ENCODE measurements around the gene ZNF486.
"Not testable (repeated sequence)": the region's sequence is repeated elsewhere in the genome, so short reads cannot be mapped to it uniquely, and the experiment has no call there.

Gene ZNF486

DNA sequence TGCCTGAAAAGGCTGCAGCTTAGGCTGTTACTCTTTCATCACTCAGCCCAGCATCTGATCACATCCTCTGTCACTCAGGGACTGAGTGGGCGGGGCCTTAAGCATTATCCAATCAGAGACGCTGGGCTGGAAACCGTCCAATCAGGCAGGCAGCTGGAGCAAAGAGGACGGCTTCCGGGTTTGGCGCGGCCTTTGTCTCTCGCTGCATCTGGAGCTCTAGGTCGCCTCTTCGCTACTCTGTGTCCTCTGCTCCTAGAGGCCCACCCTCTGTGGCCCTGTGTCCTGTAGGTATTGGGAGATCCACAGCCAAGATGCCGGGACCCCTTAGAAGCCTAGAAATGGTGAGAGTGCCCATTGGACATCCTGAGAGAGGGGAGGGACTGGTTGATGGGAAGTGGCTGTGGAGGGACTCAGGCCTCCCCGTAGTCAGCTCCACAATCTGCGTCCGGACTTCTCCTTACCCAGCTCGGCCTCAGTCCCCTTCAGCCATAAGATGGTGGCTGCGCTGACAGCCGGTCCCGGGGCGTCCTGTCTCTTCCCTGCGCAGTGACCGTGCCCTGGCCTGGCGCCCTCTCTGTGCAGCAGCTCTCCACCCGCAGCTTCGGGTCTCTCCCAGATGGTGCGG lies at the start of gene ZNF486:
Gene ZNF486, plus strand, starts transcription at position 195 of the 625 bp plus-strand sequence. Its CDS starts 117 bp downstream, at position 312.
- DNase-seq (ENCODE audit: low spot score), result no peak

DNA sequence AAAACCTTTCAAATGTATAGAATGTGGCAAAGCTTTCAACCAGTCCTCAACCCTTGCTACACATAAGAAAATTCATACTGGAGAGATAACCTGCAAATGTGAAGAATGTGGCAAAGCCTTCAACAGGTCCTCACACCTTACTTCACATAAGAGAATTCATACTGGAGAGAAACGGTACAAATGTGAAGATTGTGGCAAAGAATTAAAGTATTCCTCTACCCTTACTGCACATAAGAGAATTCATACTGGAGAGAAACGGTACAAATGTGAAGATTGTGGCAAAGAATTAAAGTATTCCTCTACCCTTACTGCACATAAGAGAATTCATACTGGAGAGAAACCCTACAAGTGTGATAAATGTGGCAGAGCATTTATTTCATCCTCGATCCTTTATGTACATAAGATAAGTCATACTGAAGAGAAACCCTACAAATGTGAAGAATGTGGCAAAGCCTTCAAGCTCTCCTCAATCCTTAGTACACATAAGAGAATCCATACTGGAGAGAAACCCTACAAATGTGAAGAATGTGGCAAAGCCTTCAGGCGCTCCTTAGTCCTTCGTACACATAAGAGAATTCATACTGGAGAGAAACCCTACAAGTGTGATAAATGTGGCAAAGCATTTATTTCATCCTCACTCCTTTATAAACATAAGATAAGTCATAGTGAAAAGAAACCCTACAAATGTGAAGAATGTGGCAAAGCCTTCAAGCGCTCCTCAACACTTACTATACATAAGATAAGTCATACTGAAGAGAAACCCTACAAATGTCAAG lies 48.8 kb upstream of the ZNF486 start:
- DNase-seq (ENCODE audit: low spot score), result not testable (repeated sequence)

DNA sequence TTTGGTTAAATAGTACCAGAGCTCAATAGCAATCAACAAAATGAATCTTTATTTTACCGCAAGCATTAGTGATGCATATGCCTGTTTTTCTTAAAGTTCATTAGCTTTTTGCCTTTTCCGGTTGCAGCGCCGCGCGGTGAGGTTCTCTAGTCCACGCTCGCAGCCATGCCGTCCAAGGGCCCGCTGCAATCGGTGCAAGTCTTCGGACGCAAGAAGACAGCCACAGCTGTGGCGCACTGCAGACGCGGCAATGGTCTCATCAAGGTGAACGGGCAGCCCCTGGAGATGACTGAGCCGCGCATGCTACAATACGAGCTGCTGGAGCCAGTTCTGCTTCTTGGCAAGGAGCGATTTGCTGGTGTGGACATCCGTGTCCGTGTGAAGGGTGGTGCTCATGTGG lies 42.1 kb upstream of the ZNF486 start:
- DNase-seq (ENCODE audit: low spot score), result no peak

DNA sequence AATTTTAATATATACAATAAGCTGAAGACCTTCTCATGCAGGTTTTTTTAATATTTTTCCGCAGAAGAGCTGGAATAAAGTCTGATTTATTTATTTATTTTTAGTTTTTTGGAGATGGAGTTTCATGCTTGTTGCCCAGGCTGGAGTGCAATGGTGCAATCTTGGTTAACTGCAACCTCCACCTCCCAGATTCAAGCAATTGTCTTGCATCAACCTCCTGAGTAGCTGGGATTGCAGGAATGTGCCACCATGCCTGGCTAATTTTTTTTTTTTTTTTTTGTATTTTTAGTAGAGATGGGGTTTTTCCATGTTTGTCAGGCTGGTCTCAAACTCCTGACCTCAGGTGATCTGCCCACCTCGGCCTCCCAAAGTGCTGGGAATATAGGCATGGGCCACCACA lies 34.1 kb upstream of the ZNF486 start:
- not testable (repeated sequence) for DNase-seq (ENCODE audit: low spot score)

DNA sequence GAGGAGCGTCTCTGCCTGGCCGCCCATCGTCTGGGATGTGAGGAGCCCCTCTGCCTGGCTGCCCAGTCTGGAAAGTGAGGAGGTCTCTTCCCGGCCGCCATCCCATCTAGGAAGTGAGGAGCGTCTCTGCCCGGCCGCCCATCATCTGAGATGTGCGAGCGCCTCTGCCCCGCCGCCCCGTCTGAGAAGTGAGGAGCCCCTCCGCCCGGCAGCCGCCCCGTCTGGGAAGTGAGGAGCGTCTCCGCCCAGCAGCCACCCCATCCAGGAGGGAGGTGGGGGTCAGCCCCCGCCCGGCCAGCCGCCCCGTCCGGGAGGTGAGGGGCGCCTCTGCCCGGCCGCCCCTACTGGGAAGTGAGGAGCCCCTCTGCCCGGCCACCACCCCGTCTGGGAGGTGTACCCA lies 29.3 kb upstream of the ZNF486 start:
- not testable (repeated sequence) for DNase-seq (ENCODE audit: low spot score)

DNA sequence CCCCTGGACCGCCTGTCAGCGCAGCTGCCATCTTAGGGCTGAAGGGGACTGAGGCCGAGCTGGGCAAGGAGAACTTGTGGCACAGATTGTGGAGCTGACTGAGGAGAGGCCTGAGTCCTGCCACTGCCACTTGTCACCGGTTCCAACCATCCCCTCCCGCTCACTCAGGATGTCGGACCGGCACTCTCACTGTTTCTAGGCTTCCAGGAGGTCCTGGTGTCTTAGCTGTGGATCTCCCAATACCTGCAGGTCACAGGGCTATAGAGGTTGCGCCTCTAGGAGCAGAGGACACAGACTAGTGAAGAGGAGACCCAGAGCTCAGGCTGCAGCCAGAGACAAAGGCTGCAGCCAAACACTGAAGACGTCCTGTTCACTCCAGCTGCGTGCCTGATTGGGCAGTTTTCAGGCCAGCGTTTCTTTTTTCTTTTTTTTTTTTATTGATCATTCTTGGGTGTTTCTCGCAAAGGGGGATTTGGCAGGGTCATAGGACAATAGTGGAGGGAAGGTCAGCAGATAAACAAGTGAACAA lies 15.3 kb upstream of the ZNF486 start:
- no peak for DNase-seq (ENCODE audit: low spot score)

DNA sequence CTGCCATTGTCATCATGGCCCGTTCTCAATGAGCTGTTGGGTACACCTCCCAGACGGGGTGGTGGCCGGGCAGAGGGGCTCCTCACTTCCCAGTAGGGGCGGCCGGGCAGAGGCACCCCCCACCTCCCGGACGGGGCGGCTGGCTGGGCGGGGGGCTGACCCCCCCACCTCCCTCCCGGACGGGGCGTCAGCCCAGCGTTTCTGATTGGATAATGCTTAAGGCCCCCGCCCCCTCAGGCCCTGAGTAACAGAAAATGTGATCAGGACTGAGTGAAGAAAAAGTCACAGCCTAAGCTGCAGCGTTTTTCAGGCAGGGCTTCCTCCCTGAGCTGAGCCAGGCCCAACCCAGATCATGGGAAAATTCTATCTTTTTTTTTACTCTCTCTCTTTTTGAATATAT lies 14.5 kb upstream of the ZNF486 start:
- DNase-seq (ENCODE audit: low spot score), result not testable (repeated sequence)

DNA sequence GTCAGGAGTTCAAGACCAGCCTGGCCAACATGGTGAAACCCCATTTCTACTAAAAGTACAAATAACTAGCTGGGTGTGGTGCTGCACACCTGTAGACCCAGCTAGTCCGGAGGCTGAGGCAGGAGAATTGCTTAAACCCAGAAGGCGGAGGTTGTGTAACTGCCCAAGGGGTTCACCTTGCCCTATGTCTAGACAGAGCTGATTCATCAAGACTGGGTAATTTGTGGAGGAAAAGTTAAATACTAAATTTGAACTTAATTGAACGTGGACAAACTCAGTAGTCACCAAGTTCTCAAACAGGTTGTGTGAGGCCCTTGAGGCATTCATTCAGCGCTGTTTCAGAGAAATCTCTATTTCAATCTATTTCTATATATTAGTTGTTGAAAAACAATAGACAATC lies 13.7 kb upstream of the ZNF486 start:
- no peak for DNase-seq (ENCODE audit: low spot score)

DNA sequence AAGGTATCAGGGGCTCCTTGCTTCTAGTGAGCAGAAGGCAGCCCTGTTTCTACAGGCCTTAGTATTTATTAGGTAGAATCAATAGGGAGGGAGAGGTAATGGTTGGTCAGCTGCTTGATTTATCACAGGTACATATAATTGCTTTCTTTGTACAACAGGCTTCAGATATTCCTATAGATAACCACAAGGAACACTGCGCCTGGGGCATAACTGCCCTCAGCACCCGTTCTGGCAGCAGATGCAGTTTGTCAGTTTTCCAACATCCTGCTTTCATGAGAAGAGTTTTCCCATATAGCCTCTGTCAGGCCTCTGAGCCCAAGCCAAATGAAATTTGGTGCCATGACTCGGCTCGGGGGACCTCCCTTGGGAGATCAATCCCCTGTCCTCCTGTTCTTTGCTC lies 12.4 kb upstream of the ZNF486 start:
- no peak for DNase-seq (ENCODE audit: low spot score)

DNA sequence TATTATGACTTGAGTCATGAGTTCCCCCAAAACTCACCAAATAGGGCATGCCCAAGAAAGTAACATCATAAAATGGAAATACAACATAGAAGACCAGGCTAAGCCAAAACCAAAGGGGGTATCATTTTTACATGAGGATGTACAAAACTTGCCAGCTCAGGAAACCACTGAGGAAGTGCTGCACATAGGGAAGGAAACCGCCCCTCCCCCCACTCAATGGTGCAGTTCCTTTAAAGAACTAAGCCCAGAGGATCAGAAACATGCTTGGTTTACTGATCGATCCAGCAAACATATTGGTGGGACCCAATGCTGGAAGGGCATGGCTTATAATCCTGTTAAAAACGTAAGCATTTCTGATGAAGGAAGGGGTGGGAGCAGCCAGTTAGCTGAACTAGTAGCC lies 4.2 kb upstream of the ZNF486 start:
- DNase-seq (ENCODE audit: low spot score), result no peak

DNA sequence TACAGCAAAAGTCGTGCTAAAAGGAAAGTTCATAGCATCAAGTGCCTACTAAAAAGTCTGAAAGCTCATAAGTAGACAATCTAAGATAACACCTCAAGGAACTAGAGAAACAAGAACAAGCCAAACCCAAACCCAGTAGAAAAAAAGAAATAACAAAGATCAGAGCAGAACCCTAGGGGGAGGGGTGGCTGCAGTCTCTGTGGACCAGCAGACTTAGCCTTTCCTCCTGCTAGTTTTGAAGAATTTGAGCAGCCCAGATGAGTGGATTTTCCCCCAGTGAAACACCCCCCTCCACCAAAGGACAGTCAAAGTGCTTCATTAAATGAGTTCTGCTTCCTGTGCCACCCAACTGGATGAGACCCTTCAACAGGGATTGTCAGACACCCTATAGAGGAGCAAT lies 2.6 kb upstream of the ZNF486 start:
- no peak for DNase-seq (ENCODE audit: low spot score)

DNA sequence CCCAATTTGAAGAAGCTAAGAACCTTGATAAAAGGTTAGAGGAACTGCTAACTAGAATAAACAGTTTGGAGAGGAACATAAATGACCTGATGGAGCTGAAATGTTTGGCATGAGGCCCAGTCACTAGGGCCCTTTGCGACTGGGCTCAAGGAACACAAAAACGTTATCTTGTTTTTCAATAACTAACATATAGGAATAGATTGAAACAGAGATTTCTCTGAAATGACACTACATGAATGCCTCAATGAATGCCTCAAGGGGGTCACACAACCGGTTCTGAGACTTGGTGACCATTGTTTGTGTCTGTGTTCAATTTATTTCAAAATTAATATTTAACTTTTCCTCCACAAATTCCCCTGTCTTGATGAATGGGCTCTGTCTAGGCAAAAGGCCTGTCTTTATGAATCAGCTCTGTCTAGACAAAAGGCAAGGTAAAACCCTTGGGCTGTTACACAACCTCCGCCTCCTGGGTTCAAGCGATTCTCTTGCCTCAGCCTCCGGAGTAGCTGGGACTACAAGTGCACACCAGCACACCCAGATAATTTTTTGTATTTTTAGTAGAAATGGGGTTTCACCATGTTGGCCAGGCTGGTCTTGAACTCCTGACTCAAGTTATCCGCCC lies 932 bp upstream of the ZNF486 start:
- no peak for DNase-seq (ENCODE audit: low spot score)

DNA sequence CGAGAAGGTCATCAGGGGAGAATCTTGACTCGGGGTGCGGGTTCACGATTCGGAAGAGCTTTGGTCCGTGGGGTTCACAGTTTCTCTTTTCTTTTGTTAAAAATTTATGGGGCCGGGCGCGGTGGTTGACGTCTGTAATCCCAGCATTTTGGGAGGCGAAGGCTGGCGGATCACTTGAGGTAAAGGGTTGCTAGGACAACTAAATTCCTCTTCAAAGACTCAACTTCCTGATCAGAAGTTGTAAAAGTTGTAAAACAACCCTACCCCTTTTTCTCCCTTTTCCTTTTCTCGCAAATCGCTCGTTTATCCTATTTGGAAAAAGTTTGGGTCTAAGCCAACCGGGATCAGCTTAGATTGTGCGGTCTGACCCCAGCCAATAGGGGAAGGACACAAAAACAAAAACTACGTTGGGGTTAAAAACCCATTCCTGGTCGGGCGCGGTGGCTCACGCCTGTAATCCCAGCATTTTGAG lies 673 bp downstream of the ZNF486 start:
- DNase-seq (ENCODE audit: low spot score), result no peak

DNA sequence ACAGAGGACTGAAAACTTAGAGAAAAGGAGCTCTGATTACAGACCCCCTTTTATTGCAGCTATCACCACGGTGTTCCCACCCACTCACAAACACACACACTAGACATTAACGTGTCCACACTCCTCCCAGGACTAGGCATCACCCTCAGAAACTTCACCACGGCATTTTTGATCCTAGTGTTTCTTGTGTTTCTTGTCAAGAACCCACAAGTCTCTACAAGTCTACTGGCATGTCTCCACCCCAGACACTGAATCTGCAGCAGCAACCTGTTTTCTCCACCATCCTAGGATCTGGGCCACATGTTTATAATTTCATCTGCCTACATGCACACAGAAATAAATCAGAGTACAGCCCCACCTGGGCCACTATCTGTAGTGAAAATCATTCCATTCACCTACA lies 4.3 kb downstream of the ZNF486 start:
- DNase-seq (ENCODE audit: low spot score), result no peak

DNA sequence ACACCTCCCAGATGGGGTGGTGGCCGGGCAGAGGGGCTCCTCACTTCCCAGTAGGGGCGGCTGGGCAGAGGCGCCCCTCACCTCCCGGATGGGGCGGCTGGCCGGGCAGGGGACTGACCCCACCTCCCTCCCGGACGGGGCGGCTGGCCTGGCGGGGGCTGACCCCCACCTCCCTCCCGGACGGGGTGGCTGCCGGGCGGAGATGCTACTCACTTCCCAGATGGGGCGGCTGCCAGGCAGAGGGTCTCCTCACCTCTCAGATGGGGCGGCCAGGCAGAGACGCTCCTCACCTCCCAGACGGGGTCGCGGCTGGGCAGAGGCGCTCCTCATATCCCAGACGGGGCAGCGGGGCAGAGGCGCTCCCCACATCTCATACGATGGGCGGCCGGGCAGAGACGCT lies 8.8 kb downstream of the ZNF486 start:
- DNase-seq (ENCODE audit: low spot score), result not testable (repeated sequence)

DNA sequence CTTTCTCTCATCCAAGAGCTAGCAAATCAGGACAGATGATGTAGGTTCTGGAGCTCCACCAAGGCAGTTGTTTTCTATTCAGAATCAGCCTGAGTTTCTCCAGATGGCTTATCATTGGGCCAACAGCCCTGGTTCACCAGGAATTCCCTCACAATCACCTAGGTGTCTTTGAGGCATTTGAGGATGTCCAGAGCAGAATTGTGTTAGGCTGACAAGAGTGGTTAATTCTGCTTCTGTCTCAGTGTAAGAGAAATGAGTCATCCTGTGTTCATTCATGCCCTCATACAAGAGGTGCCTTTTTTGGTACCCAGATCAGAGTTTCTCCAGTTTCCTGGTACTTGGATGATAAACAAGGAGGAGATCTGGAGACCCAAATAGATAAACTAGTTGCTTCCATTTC lies 12.9 kb downstream of the ZNF486 start:
- not testable (repeated sequence) for DNase-seq (ENCODE audit: low spot score)

DNA sequence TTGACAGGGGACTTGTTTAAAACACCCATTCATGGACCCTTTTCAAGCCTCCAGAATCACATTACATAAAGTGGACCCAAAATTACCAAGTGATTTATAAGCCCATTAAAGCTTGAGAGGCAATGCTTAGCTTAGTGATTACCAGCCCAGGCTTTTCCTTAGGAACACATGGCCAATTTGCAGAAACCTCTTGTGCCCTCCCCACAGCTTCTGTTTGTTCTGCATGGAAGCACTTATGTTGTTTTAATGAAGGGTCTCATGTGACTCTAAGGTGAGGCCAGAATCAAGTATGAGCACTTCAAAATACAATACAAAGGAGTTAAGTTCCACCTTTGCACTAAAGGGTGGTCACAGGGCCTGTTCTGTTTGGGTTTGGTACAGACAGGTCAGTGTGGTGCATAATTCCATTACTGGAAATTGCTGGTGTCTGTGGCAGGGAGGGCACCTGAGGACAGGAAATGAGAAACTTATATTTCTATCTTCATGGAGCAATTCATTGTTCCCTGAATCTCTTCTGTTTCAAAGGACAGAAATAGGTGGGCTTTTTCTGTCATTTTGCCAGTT lies 15.3 kb downstream of the ZNF486 start:
- no peak for DNase-seq (ENCODE audit: low spot score)

DNA sequence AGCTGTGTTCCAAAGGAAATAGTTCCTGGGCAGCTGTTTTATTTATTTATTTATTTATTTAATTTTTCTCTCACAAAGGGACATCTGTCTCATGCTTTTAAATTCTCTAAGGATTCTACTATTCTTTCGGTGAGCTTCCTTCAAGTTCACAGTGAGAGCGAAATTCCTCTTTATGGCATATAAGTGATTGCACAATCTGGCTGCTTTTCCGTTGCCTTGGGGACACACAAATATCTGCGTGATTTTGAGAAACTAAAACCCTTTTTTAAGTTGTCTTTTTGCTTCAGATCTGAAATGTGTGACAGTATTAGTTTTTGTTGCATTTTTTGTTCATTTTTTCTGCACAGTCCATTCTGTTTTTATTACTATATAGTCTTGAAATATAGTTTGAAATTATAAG lies 19.2 kb downstream of the ZNF486 start:
- no peak for DNase-seq (ENCODE audit: low spot score)

DNA sequence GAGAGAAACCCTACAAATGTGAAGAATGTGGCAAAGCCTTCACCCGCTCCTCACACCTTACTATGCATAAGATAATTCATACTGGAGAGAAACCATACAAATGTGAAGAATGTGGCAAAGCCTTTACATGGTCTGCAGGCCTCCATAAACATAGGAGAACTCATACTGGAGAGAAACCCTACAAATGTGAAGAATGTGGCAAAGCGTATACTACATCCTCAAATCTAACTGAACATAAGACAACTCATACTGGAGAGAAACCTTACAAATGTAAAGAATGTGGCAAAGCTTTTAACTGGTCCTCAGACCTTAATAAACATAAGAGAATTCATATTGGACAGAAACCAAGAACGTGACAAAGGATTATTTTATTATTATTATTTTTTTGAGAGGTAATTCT lies 30.7 kb downstream of the ZNF486 start:
- no peak for DNase-seq (ENCODE audit: low spot score)

DNA sequence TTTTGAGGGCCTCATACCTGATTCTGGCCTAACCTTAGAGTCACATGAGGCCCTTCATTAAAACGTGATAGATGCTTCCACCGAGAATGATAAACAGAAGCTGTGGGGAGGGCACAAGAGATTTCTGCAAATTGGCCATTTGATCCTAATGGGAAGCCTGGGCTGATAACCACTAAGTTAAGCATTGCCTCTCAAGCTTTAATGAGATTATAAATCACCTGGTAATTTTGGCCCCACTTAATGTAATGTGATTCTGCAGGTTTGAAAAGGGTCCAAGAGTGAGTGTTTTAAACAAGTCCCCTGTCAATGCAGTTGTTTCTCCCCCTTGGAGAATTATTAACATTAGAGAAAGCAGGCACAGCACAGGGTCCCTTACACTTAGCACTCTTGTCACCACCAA lies 42.0 kb downstream of the ZNF486 start:
- DNase-seq (ENCODE audit: low spot score), result no peak

DNA sequence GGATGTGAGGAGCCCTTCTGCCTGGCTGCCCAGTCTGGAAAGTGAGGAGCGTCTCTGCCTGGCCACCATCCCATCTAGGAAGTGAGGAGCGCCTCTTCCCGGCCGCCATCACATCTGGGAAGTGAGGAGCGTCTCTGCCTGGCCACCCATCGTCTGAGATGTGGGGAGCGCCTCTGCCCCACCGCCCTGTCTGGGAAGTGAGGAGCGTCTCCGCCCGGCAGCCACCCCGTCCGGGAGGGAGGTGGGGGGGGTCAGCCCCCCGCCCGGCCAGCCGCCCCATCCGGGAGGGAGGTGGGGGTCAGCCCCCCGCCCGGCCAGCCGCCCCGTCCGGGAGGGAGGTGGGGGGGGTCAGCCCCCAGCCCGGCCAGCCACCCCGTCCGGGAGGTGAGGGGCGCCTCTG lies 47.4 kb downstream of the ZNF486 start:
- not testable (repeated sequence) for DNase-seq (ENCODE audit: low spot score)

DNA sequence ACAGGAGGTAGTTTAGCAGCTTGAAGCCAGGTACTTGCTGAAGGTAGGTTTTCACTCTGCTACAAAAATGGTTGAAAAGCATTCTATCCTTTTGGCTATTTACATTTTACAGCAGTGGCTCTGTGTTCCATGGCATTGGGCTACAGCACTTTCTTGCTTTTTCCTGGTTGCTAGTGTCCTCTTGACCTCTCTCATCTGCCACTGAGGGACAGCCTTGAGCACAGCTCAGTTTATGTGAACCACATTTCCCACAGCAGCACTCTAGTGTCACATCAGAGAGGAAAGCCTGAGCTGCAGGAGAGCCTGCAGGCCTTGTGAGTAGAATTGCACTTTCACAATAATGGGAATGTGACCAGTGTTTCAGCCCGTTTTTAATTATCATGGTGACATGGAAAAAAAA lies 54.6 kb downstream of the ZNF486 start:
- not testable (repeated sequence) for DNase-seq (ENCODE audit: low spot score)

DNA sequence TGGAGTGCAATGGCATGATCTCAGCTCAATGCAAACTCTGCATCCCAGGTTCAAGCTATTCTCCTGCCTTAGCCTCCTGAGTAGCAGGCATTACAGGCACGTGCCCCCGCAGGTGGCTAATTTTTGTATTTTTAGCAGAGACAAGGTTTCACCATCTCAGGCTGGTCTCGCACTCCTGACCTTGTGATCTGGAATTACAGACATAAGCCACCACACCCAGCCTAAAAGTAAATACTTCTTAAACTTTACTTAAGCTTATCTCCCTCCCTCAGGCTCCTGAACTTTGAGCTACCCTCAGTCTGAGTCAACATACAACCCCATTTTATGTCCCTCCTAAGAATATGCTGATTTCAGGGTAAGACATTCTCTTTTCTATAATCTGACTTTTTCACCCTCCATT lies 66.1 kb downstream of the ZNF486 start:
- no peak for DNase-seq (ENCODE audit: low spot score)
